ENCODE measurements around the gene STK16. TPM values are rescaled to one million over a fixed set of nuclear protein-coding genes. Genes with fewer than 3 reads are reported as not detected.

The STK16 gene
- total RNA-seq, 1 experiment from 2014 or later: 22.8 TPM

DNA sequence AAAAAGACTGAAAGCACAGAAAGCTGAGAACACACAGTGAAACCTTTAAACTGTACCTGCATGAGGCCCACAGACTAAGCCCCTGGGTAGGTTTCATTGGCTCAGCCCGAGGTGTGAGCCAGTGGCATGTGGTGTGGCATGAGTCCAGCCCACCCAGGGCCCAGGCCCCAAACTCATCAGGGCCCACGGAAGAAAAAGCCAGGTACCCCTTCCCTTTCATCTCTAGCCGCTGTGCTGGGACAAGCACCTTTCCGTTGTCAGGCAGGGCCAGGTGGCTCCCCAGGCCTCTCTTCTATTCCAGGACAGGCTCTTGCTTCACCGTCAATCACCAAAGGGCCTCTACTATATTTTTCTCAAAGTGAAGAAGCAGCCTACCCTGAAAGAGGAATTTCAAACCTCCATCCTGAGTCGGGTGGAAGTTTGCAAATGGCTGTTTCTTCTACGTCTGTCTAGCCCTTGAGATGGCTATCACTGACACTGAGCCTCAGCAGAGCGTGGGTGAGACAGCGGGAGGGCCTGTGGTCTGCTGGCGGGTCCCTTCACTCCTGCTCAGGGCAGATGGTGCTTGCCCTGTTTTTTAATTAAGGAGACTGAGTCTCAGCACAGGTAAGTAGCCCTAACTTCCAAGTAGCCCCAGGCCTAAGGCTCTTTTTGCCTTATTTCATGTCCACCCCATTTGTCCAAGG is 42.4 kb downstream of the STK16 start:
- Histone ChIP-seq H3K79me2 (ENCODE audit: low read length) (no peaks in the 10 kb centered on the region), H3K9ac (ENCODE audit: low read length) (no peak overlapping the region), H4K20me1 (ENCODE audit: insufficient read depth, low read depth, low read length) (no peaks in the 10 kb centered on the region), H3K9me2 (replicated peaks; ENCODE audit: insufficient read depth, low read length) (no peaks in the 10 kb centered on the region), H2AFZ (ENCODE audit: low read length) (no peak overlapping the region), H3K27me3 (ENCODE audit: low read length) (no peaks in the 10 kb centered on the region), H3K36me3 (ENCODE audit: insufficient read depth, low read length) (no peaks in the 10 kb centered on the region), H3K9me3 (ENCODE audit: low read length) (no peaks in the 10 kb centered on the region), H3K4me2 (ENCODE audit: low read depth, low read length, poor library complexity, severe bottlenecking) (no peak overlapping the region), H3K4me3 (ENCODE audit: low read length) (no peak overlapping the region), H3K27ac (ENCODE audit: low read length) (no peak overlapping the region), H3K4me1 (ENCODE audit: low read length) (no peaks in the 10 kb centered on the region)
- DNase-seq: no peak

GRCh38 chr2:219289195-219289536 is 43.9 kb downstream of the STK16 start:
- H4K20me1 ChIP-seq (ENCODE audit: insufficient read depth, low read depth, low read length): no peaks in the 10 kb centered on the region
- no peak overlapping the region for H3K4me3 ChIP-seq (ENCODE audit: low read length)
- no peak overlapping the region for H3K9ac ChIP-seq (ENCODE audit: low read length)
- no peak overlapping the region for H2AFZ ChIP-seq (ENCODE audit: low read length)
- H3K4me2 ChIP-seq (ENCODE audit: low read depth, low read length, poor library complexity, severe bottlenecking): no peak overlapping the region
- no peak overlapping the region for H3K27ac ChIP-seq (ENCODE audit: low read length)
- H3K36me3 ChIP-seq (ENCODE audit: insufficient read depth, low read length): no peaks in the 10 kb centered on the region
- no peaks in the 10 kb centered on the region for H3K79me2 ChIP-seq (ENCODE audit: low read length)
- H3K9me2 ChIP-seq (replicated peaks; ENCODE audit: insufficient read depth, low read length): no peaks in the 10 kb centered on the region
- DNase-seq: no peak
- no peaks in the 10 kb centered on the region for H3K9me3 ChIP-seq (ENCODE audit: low read length)
- peaks cover 3% of the 10 kb centered on the region for H3K4me1 ChIP-seq (ENCODE audit: low read length)
- H3K27me3 ChIP-seq (ENCODE audit: low read length): no peaks in the 10 kb centered on the region

DNA sequence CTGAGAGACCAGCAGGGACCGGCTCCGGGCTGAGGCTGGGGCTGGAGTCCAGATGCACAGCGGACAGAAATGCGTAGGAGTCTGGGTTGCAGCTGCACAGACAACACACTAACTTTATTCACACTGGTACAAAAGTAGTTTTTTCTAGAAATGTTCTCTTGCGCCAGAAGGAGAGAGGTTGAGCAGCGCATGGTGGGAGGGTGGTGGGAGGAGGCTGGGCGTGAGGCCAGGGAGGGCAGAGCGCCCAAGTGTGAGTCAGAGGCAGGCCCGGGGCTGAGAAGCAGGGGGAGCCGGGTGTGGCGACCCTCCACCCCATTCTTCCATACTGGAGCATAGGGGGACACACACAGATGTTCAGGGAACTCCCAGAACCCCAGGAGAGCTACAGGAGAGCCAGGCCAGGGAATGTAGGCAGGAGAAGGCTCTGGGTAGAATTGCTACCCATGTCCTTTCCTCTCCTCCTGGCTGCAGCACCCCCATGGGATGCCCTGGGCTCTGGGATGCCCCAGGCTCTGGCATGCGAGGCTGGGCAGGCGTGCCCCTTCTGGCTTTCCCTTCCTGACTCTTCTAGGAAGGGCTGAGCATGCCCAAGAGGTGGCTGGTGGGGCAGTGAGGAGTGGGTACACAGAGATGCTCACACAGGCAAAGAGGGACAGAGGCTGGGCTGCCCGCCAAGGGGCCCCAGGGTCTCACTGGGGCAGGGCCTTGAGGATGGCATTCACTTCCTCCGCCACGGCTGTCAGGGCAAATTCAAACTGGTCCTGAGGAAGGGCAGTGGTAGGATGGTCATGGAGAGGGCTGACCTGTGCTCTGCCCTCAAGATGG is 44.5 kb downstream of the STK16 start:
- Histone ChIP-seq H3K27me3 (ENCODE audit: low read length) (no peaks in the 10 kb centered on the region), H3K36me3 (ENCODE audit: insufficient read depth, low read length) (no peaks in the 10 kb centered on the region), H3K9ac (ENCODE audit: low read length) (no peak overlapping the region), H3K4me2 (ENCODE audit: low read depth, low read length, poor library complexity, severe bottlenecking) (no peak overlapping the region), H3K9me3 (ENCODE audit: low read length) (no peaks in the 10 kb centered on the region), H3K4me3 (ENCODE audit: low read length) (no peak overlapping the region), H3K79me2 (ENCODE audit: low read length) (no peaks in the 10 kb centered on the region), H3K4me1 (ENCODE audit: low read length) (peaks cover 8% of the 10 kb centered on the region), H3K27ac (ENCODE audit: low read length) (no peak overlapping the region), H2AFZ (ENCODE audit: low read length) (no peak overlapping the region), H4K20me1 (ENCODE audit: insufficient read depth, low read depth, low read length) (no peaks in the 10 kb centered on the region), H3K9me2 (replicated peaks; ENCODE audit: insufficient read depth, low read length) (no peaks in the 10 kb centered on the region)
- DNase-seq: no peak

GRCh38 chr2:219290381-219291171 is 45.3 kb downstream of the STK16 start:
- H3K9me2 ChIP-seq (replicated peaks; ENCODE audit: insufficient read depth, low read length): no peaks in the 10 kb centered on the region
- H3K27me3 ChIP-seq (ENCODE audit: low read length): 0 out of 2 replicates have a peak, but pooled peaks cover 3% of the 10 kb centered on the region
- no peak overlapping the region for H2AFZ ChIP-seq (ENCODE audit: low read length)
- no peak overlapping the region for H3K9ac ChIP-seq (ENCODE audit: low read length)
- H3K79me2 ChIP-seq (ENCODE audit: low read length): no peaks in the 10 kb centered on the region
- H4K20me1 ChIP-seq (ENCODE audit: insufficient read depth, low read depth, low read length): no peaks in the 10 kb centered on the region
- H3K36me3 ChIP-seq (ENCODE audit: insufficient read depth, low read length): no peaks in the 10 kb centered on the region
- no peak overlapping the region for H3K4me2 ChIP-seq (ENCODE audit: low read depth, low read length, poor library complexity, severe bottlenecking)
- H3K4me3 ChIP-seq (ENCODE audit: low read length): no peak overlapping the region
- H3K4me1 ChIP-seq (ENCODE audit: low read length): peaks cover 12% of the 10 kb centered on the region
- H3K27ac ChIP-seq (ENCODE audit: low read length): no peak overlapping the region
- DNase-seq: no peak
- H3K9me3 ChIP-seq (ENCODE audit: low read length): no peaks in the 10 kb centered on the region

DNA sequence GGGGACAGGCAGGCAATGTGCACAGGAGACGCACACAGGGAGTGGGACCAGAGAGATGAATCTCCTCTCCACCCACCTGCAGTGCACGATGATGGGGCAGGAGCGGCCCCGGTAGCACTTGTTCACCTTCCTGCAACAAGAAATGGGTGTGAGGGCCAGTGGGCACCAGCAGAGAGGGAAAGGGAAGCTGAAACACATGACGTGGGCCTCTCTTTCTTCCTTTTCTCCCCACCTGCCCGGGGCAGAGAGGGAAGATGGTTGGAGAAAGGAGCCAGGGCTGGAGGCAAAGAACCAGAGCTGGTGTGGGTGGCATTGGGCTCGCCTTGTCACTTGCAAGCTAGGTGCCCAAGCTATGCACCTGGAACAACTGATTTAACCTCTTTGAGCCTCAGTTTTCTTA is 46.1 kb downstream of the STK16 start:
- no peaks in the 10 kb centered on the region for H4K20me1 ChIP-seq (ENCODE audit: insufficient read depth, low read depth, low read length)

DNA sequence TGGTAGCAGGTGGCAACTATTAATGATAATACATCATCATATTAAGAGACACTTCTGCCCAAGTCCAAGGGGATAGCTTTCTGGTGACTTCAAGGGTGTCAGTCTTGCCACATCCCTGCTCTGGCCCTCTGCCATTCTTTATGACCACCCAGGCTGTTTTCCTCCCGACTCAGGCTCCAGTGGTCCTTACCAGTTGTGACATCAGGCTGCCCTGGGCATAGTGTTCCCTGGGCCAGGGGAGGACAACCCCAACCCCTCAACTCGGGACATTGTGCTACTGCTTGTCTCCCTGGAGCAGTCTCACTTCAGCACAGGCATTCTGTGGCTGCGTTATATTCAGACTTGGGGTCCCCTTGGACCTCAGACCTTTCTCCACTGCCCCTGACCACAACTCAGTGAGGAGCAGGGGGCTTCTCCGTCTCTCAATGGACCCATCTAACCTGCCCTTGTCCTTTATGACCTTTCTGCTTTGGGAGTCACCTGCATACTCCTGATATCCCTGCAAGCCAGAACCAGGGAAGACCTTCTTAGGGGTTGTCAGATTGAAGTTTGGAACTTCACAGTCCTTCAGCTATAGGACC is 46.7 kb downstream of the STK16 start:
- H3K4me1 ChIP-seq (ENCODE audit: low read length): peaks cover 12% of the 10 kb centered on the region
- no peaks in the 10 kb centered on the region for H3K9me3 ChIP-seq (ENCODE audit: low read length)
- no peak overlapping the region for H3K4me2 ChIP-seq (ENCODE audit: low read depth, low read length, poor library complexity, severe bottlenecking)
- H3K79me2 ChIP-seq (ENCODE audit: low read length): no peaks in the 10 kb centered on the region
- DNase-seq: no peak
- no peaks in the 10 kb centered on the region for H3K36me3 ChIP-seq (ENCODE audit: insufficient read depth, low read length)
- H3K4me3 ChIP-seq (ENCODE audit: low read length): no peak overlapping the region
- no peaks in the 10 kb centered on the region for H3K9me2 ChIP-seq (replicated peaks; ENCODE audit: insufficient read depth, low read length)
- 0 out of 2 replicates have a peak, but pooled peaks cover 4% of the 10 kb centered on the region for H3K27me3 ChIP-seq (ENCODE audit: low read length)
- no peak overlapping the region for H3K27ac ChIP-seq (ENCODE audit: low read length)
- H2AFZ ChIP-seq (ENCODE audit: low read length): no peak overlapping the region
- H4K20me1 ChIP-seq (ENCODE audit: insufficient read depth, low read depth, low read length): no peaks in the 10 kb centered on the region
- H3K9ac ChIP-seq (ENCODE audit: low read length): no peak overlapping the region

More for the DNA sequence above, 46.1 kb downstream of the STK16 start:
- Histone ChIP-seq H2AFZ (ENCODE audit: low read length) (no peak overlapping the region), H3K4me2 (ENCODE audit: low read depth, low read length, poor library complexity, severe bottlenecking) (no peak overlapping the region), H3K9me3 (ENCODE audit: low read length) (no peaks in the 10 kb centered on the region), H3K4me3 (ENCODE audit: low read length) (no peak overlapping the region), H3K27me3 (ENCODE audit: low read length) (0 out of 2 replicates have a peak, but pooled peaks cover 4% of the 10 kb centered on the region), H3K4me1 (ENCODE audit: low read length) (peaks cover 12% of the 10 kb centered on the region), H3K79me2 (ENCODE audit: low read length) (no peaks in the 10 kb centered on the region), H3K27ac (ENCODE audit: low read length) (no peak overlapping the region), H3K36me3 (ENCODE audit: insufficient read depth, low read length) (no peaks in the 10 kb centered on the region), H3K9me2 (replicated peaks; ENCODE audit: insufficient read depth, low read length) (no peaks in the 10 kb centered on the region), H3K9ac (ENCODE audit: low read length) (no peak overlapping the region)
- DNase-seq: no peak

DNA sequence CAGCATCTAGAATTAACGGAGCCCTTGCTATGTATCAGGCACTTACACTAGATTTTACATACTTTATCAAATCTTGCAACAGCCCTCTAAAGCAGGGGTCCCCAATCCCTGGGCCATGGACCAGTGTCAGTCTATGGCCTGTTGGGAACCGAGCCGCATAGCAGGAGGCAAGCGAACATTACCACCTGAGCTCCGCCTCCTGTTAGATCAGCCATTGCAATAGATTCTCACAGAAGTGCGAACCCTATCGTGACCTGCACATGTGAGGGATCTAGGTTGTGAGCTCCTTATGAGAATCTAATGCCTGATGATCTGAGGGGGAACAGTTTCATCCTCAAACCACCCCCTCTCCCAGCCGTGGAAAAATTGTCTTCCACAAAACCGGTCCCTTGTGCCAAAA is 47.3 kb downstream of the STK16 start:
- Histone ChIP-seq H2AFZ (ENCODE audit: low read length) (no peak overlapping the region), H3K9me2 (replicated peaks; ENCODE audit: insufficient read depth, low read length) (no peaks in the 10 kb centered on the region), H3K9me3 (ENCODE audit: low read length) (no peaks in the 10 kb centered on the region), H3K79me2 (ENCODE audit: low read length) (no peaks in the 10 kb centered on the region), H3K36me3 (ENCODE audit: insufficient read depth, low read length) (no peaks in the 10 kb centered on the region), H4K20me1 (ENCODE audit: insufficient read depth, low read depth, low read length) (no peaks in the 10 kb centered on the region), H3K27ac (ENCODE audit: low read length) (no peak overlapping the region), H3K4me1 (ENCODE audit: low read length) (peaks cover 12% of the 10 kb centered on the region), H3K4me2 (ENCODE audit: low read depth, low read length, poor library complexity, severe bottlenecking) (no peak overlapping the region), H3K4me3 (ENCODE audit: low read length) (no peak overlapping the region), H3K27me3 (ENCODE audit: low read length) (0 out of 2 replicates have a peak, but pooled peaks cover 4% of the 10 kb centered on the region), H3K9ac (ENCODE audit: low read length) (no peak overlapping the region)
- DNase-seq: no peak

Data from Karpas-422 (cell line).